ENCODE measurements around the gene OSGEP. TPM values are rescaled to one million over a fixed set of nuclear protein-coding genes. Genes with fewer than 3 reads are reported as not detected.

The OSGEP gene
- total and polyA plus RNA-seq, 12 donors, result 17.6 to 37.6 (median 22.8) TPM

- Histone ChIP-seq H3K4me1 (peaks cover 0 to 33% (median 4%) of the 10 kb centered on the region in 9 donors), H3K4me3 (no peak overlapping the region), H3K27me3 (no peaks in the 10 kb centered on the region), H3K27ac (no peak overlapping the region), H3K36me3 (no peaks in the 10 kb centered on the region), H3K9me3 (no peaks in the 10 kb centered on the region)
- DNase-seq, result no peak
- 95 to 98% methylated on average over 2 of the region's 2 CpGs for WGBS, 2 donors
- no peak for ATAC-seq
- TF ChIP-seq CTCF (IDR thresholded peaks at IDR 0.05), result no peak
- intact Hi-C loops (cut with DNase I), result loop anchor here in 8 of 10 donors (5.0 to 10.0 kb wide), 7 partner anchors 34 to 266 kb away; partner anchors contain the start of genes RNASE4 (in 3 of the 8), ANG (in 2 of the 8), APEX1 (in 2 of the 8) and OSGEP (in 2 of the 8)
These were observed 36.1 kb downstream of the OSGEP start for GRCh38 chr14:20418501-20418909.

GRCh38 chr14:20417250-20418186 lies 37.1 kb downstream of the OSGEP start:
- H3K27ac ChIP-seq, result no peak overlapping the region
- WGBS, 2 donors, result 81 to 84% methylated on average over 7 of the region's 7 CpGs
- H3K27me3 ChIP-seq, result no peaks in the 10 kb centered on the region
- TF ChIP-seq CTCF (IDR thresholded peaks at IDR 0.05), result no peak
- ATAC-seq (no peak), DNase-seq (no peak)
- intact Hi-C loops (cut with DNase I), result loop anchor here in 8 of 10 donors (2.0 to 10.0 kb wide), 8 partner anchors 35 to 267 kb away; partner anchors contain the start of genes RNASE4 (in 3 of the 8), ANG (in 2 of the 8), APEX1 (in 2 of the 8) and OSGEP (in 2 of the 8)
- H3K9me3 ChIP-seq, result no peaks in the 10 kb centered on the region
- no peaks in the 10 kb centered on the region for H3K36me3 ChIP-seq
- no peak overlapping the region for H3K4me3 ChIP-seq
- H3K4me1 ChIP-seq, result peaks cover 0 to 33% (median 4%) of the 10 kb centered on the region in 9 donors

- intact Hi-C loops (cut with DNase I), result loop anchor here in 8 of 10 donors (2.0 to 10.0 kb wide), 8 partner anchors 36 to 269 kb away; partner anchors contain the start of genes RNASE4 (in 3 of the 8), ANG (in 2 of the 8), APEX1 (in 2 of the 8) and OSGEP (in 2 of the 8)
- peaks cover 0 to 44% (median 10%) of the 10 kb centered on the region in 9 donors for H3K4me1 ChIP-seq
- 92 to 93% methylated on average over 2 of the region's 2 CpGs for WGBS, 2 donors
- no peaks in the 10 kb centered on the region for H3K27me3 ChIP-seq
- no peak overlapping the region for H3K27ac ChIP-seq
- no peak overlapping the region for H3K4me3 ChIP-seq
- TF ChIP-seq CTCF (IDR thresholded peaks at IDR 0.05), result no peak
- DNase-seq (no peak), ATAC-seq (no peak)
- no peaks in the 10 kb centered on the region for H3K9me3 ChIP-seq
- no peaks in the 10 kb centered on the region for H3K36me3 ChIP-seq
These were observed 38.4 kb downstream of the OSGEP start for GRCh38 chr14:20416223-20416622.

GRCh38 chr14:20415782-20416206 lies 38.8 kb downstream of the OSGEP start:
- 53 to 58% methylated on average over 3 of the region's 3 CpGs for WGBS, 2 donors
- peak overlapping the region in 1 of 10 donors; percentile 10 for H3K27ac ChIP-seq

More at GRCh38 chr14:20415782-20416206, 38.8 kb downstream of the OSGEP start:
- Histone ChIP-seq H3K9me3 (no peaks in the 10 kb centered on the region), H3K36me3 (no peaks in the 10 kb centered on the region), H3K4me1 (peaks cover 0 to 47% (median 10%) of the 10 kb centered on the region in 9 donors), H3K4me3 (no peak overlapping the region), H3K27me3 (no peaks in the 10 kb centered on the region)
- no peak for ATAC-seq
- DNase-seq, result peak in 1 of 2 donors; percentile 30
- TF ChIP-seq CTCF (IDR thresholded peaks at IDR 0.05), result peak in 7 of 9 donors; percentile 55 to 72 (median 60)
- intact Hi-C loops (cut with DNase I), result loop anchor here in 8 of 10 donors (2.0 to 10.0 kb wide), 10 partner anchors 37 to 269 kb away; partner anchors contain the start of genes RNASE4 (in 3 of the 8), ANG (in 2 of the 8), APEX1 (in 2 of the 8) and OSGEP (in 2 of the 8)

Data from heart right ventricle (tissue), 16 donors.